Erythroblast (primary cell): ENCODE results near the gene EFCC1.

Experiments
- GATA1 ChIP-seq: IDR thresholded peaks from 2 replicates; pipeline ENCODE4 v1.6.1; 2011; ENCODE audit warnings: low read depth, mild to moderate bottlenecking, control low read depth, low read length, moderate library complexity
- POLR2A ChIP-seq: IDR thresholded peaks from 2 replicates; pipeline ENCODE4 v1.6.1; 2011; ENCODE audit warnings: mild to moderate bottlenecking, low read length

- TF ChIP-seq POLR2A, result no peak
- no peak for TF ChIP-seq GATA1
Observed at GRCh38 chr3:129000742-129001100, 383 bp upstream of the EFCC1 start.
